Breast epithelium (tissue), 4 donors: ENCODE results near the gene ZNF512B. TPM values are rescaled to one million over a fixed set of nuclear protein-coding genes. Genes with fewer than 3 reads are reported as not detected.
A peak's percentile ranks its signal among the peaks of the same experiment; 100 is the strongest.

Experiments
- DNase-seq, 2 donors: peaks; one replicate each; pipeline ENCODE4 v3.0.0-alpha.2; 2019; ENCODE audit warnings: low spot score in 2 of 2
- H3K27ac ChIP-seq, 2 donors: fragments of 200-600 bp; sonication (generic) in 1 of 2; one replicate each; pipeline ENCODE4 v1.5.1; 2016 to 2019; ENCODE audit warnings: mild to moderate bottlenecking in 1 of 2
- H3K27me3 ChIP-seq, 2 donors: fragments of 200-600 bp; sonication (generic) in 1 of 2; one replicate each; pipeline versions ENCODE4 v1.5.1 to v1.6.0; 2017 to 2019; ENCODE audit warnings: control low read depth in 1 of 2, mild to moderate bottlenecking in 1 of 2
- H3K36me3 ChIP-seq: fragments of 200-600 bp; one replicate; pipeline ENCODE4 v1.5.1; 2019
- H3K4me1 ChIP-seq, 2 donors: fragments of 200-600 bp; sonication (generic); one replicate each; pipeline ENCODE4 v1.5.1; 2016 to 2019; ENCODE audit warnings: control low read depth in 1 of 2
- H3K4me3 ChIP-seq, 3 donors: fragments of 200-600 bp; sonication (generic); 1 replicate in 2 of 3; 2 replicates in 1 of 3; pipeline ENCODE4 v1.5.1; 2016 to 2019; ENCODE audit warnings: mild to moderate bottlenecking in 3 of 3, moderate library complexity in 2 of 3
- H3K9me3 ChIP-seq, 2 donors: fragments of 200-600 bp; sonication (generic) in 1 of 2; one replicate each; pipeline ENCODE4 v1.5.1; 2016 to 2019; ENCODE audit warnings: control low read depth in 1 of 2
- POLR2A ChIP-seq: fragments of 450-650 bp; IDR thresholded peaks from one replicate; pipeline ENCODE4 v1.6.1; 2016; ENCODE audit warnings: antibody characterized with exemption, mild to moderate bottlenecking, moderate library complexity
- POLR2AphosphoS5 ChIP-seq, 3 donors: sonication (generic); formaldehyde crosslinking; IDR thresholded peaks; one replicate each; pipeline ENCODE4 v1.6.1; 2017; ENCODE audit warnings: antibody characterized with exemption in 3 of 3
- intact Hi-C: fragments of 100-400 bp; cut with DNase I; formaldehyde crosslinking; loops from one replicate; pipeline ENCODE4 v1.15.1; 2023; ENCODE audit warnings: low total_unique reads
- total RNA-seq, 3 donors: library from RNA; depleted of rRNA; stranded (reverse); fragments of >200 nt; gene quantifications; one replicate each; pipeline ENCODE4 v1.1.0, GENCODE V29; 2016
- TF ChIP-seq, protein P1 (sequence below), 3 donors: fragments of 450-650 bp; IDR thresholded peaks; one replicate each; pipeline ENCODE4 v1.5.1; 2016 to 2017; ENCODE audit warnings: antibody characterized with exemption in 3 of 3, mild to moderate bottlenecking in 3 of 3, moderate library complexity in 3 of 3

Gene ZNF512B
- total RNA-seq, 3 donors from 2014 or later = 5.8 to 12.7 (median 9.2) TPM

DNA sequence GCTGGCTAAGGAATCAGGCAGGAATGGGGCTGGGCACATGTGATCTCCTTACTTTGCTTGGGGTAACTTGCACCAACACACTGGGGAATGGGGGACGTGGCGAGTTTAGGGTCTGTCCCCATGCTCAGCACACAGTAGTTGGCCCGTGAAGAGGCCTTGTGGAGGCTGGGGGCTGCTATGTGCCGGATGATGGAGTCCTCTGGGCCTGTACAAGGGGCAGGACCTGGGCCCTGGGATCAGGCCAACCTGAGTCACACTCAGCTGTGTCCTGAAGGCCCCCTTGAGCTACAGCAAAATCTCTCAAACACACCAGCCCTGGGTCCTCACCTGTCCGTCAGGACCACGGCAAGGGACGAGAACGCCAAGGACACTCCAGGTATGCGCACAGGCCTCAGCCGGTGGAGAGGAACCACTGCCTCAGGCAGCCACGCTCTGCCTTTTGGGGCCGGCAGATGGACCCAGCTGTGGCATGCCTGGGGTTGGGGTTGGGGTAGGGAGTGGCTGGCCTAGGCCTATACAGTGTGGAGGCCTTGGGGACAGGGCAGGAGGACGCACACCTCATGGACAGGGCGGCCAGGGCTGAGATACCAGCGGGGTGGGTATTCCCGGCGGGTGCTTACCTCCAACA lies 24.6 kb downstream of the ZNF512B start:
- H3K27ac ChIP-seq = peak overlapping the region in 1 of 2 donors; percentile 88

DNA sequence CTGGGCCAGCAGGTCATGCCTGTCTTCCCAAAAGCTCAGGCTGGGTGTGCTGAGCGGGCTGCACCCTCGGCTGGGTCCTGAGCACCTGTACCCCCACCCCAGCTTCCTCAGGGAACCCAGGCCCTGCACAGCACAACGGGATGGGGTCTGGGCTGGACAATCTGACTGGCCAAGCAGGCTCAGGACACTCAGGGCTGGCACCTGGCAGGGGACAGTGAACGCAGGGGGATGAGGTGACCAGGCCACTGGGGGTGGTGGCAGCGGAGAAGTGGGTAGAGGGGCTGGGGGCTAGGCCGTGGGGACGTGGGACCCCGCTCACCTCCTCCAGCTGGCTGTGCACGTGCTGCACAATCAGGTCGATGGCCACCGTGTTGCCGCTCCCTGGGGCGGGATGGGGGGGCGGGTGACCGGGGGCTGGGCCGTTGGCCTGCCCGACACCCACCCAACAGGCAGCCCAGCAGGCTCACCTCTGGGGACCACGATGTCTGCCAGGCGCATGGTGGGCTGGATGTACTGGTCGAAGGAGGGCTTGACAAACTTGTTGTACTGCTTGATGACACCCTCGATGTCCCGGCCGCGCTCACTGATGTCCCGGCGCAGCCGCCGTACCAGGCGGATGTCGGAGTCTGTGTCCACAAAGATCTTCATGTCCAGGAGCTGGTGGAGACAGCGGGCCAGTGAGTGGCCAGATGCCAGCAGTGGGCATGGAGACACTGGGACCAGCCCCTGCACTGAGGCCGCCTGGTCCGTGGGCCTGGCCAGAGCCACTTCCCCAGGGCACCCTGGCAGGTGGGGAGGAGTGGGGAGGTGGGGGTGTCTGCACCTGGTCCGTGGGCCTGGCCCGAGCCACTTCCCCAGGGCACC lies 25.4 kb downstream of the ZNF512B start:
- Histone ChIP-seq H3K27me3 (no peaks in the 10 kb centered on the region), H3K4me1 (peaks cover 9 to 14% of the 10 kb centered on the region in 2 donors), H3K36me3 (peaks cover 10% of the 10 kb centered on the region), H3K4me3 (no peak overlapping the region), H3K9me3 (no peaks in the 10 kb centered on the region), H3K27ac (peak overlapping the region; percentile 25 to 88)
- DNase-seq = no peak
- no peak for TF ChIP-seq POLR2AphosphoS5 (IDR thresholded peaks at IDR 0.05)
- TF ChIP-seq, protein P1, sequence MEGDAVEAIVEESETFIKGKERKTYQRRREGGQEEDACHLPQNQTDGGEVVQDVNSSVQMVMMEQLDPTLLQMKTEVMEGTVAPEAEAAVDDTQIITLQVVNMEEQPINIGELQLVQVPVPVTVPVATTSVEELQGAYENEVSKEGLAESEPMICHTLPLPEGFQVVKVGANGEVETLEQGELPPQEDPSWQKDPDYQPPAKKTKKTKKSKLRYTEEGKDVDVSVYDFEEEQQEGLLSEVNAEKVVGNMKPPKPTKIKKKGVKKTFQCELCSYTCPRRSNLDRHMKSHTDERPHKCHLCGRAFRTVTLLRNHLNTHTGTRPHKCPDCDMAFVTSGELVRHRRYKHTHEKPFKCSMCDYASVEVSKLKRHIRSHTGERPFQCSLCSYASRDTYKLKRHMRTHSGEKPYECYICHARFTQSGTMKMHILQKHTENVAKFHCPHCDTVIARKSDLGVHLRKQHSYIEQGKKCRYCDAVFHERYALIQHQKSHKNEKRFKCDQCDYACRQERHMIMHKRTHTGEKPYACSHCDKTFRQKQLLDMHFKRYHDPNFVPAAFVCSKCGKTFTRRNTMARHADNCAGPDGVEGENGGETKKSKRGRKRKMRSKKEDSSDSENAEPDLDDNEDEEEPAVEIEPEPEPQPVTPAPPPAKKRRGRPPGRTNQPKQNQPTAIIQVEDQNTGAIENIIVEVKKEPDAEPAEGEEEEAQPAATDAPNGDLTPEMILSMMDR (IDR thresholded peaks at IDR 0.05) = no peak
- TF ChIP-seq POLR2A = no peak
- intact Hi-C loops = no loop called here

More for the DNA sequence above, 24.6 kb downstream of the ZNF512B start:
- TF ChIP-seq, protein P1 (IDR thresholded peaks at IDR 0.05) = no peak
- no peak for TF ChIP-seq POLR2A
- no peak for TF ChIP-seq POLR2AphosphoS5 (IDR thresholded peaks at IDR 0.05)
- Histone ChIP-seq H3K36me3 (peaks cover 8% of the 10 kb centered on the region), H3K9me3 (no peaks in the 10 kb centered on the region), H3K4me1 (peaks cover 14 to 19% of the 10 kb centered on the region in 2 donors), H3K27me3 (no peaks in the 10 kb centered on the region), H3K4me3 (no peak overlapping the region)
- intact Hi-C loops = no loop called here
- DNase-seq = no peak

DNA sequence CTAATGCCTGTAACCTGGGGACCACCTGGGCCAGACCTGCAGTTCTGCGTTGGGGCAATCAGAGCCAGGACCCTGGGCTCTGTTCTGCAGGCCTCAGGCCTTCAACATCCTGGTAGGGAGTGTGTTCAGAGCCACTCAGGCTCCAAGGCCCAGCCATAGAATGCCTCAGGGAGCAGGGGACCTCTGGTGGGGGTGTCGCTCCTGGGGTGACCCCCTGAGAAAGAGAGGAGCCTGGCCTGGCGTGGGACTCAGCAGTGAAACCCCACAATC lies 26.0 kb downstream of the ZNF512B start:
- peak overlapping the region in 1 of 2 donors; percentile 88 for H3K27ac ChIP-seq
- H3K4me1 ChIP-seq = peaks cover 7 to 10% of the 10 kb centered on the region in 2 donors
- H3K4me3 ChIP-seq = no peak overlapping the region
- no peak for DNase-seq
- no peaks in the 10 kb centered on the region for H3K9me3 ChIP-seq
- intact Hi-C loops = no loop called here
- H3K27me3 ChIP-seq = no peaks in the 10 kb centered on the region
- peaks cover 10% of the 10 kb centered on the region for H3K36me3 ChIP-seq
- TF ChIP-seq POLR2AphosphoS5 (IDR thresholded peaks at IDR 0.05) (no peak), POLR2A (no peak)
- TF ChIP-seq, protein P1 (IDR thresholded peaks at IDR 0.05) = no peak

DNA sequence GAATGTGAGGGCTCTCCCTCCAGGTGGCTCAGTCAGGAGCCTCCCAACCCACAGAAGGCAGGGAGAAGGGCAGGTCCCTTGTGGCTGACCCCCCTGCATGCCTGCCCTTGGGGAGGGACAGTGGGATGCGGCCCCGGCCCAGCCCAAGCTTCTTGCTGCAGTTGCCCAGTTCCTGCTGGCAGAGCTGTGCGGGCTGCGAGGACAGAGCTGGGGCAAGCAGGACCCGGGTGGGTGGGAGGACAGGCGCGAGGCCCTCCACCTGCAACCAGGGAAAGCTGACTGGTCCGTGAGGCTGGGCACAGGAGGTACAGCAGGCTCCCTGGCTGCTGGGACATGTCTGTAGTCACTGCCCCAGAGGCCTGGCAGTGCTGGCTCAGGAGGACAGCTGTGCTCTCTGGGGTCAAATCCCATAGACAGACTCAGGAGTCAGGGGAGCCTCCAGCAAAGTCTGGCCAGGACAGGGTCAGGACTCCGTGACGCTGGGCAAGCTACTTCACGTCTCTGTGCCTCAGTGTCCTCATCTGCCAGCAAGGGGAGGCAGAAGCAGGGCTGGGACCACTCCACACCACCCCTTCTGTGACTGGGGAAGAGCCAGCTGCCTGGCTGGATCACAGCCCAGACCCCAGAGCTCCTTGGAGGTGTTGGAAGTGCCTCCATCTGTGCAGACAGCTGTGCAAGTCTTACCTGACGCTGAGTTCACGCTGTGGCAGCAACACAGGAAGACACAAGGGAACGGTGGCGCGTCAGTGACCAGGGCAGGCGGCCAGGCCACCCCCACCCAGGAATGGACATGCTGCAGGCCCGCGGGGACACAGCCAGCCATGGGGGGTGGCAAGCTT lies 26.5 kb downstream of the ZNF512B start:
- DNase-seq = no peak
- TF ChIP-seq POLR2AphosphoS5 (IDR thresholded peaks at IDR 0.05) (no peak), POLR2A (no peak)
- TF ChIP-seq, protein P1 (IDR thresholded peaks at IDR 0.05) = no peak
- H3K4me3 ChIP-seq = peak overlapping the region in 1 of 3 donors; percentile 44
- no peaks in the 10 kb centered on the region for H3K9me3 ChIP-seq
- intact Hi-C loops = no loop called here
- peaks cover 10% of the 10 kb centered on the region for H3K36me3 ChIP-seq
- peak overlapping the region; percentile 81 to 88 for H3K27ac ChIP-seq
- peaks cover 7 to 8% of the 10 kb centered on the region in 2 donors for H3K4me1 ChIP-seq
- H3K27me3 ChIP-seq = no peaks in the 10 kb centered on the region
